C1 segment of cervical spinal cord (tissue), 14 donors: ENCODE measurements around the gene COL5A1.
"Not testable (repeated sequence)": the region's sequence is repeated elsewhere in the genome, so short reads cannot be mapped to it uniquely, and the experiment has no call there.

Experiments
- DNase-seq, 14 donors: peaks; one replicate each; lab custom pipeline; 2025; lab: John Stamatoyannopoulos, UW

Gene COL5A1

GRCh38 chr9:134655586-134656333 is 14.2 kb downstream of the COL5A1 start:
- DNase-seq = no peak

- no peak for DNase-seq
These were observed 14.9 kb downstream of the COL5A1 start for GRCh38 chr9:134656334-134657006.

GRCh38 chr9:134657666-134658377 is 16.2 kb downstream of the COL5A1 start:
- DNase-seq = no peak

GRCh38 chr9:134658378-134658955 is 16.9 kb downstream of the COL5A1 start:
- no peak for DNase-seq

GRCh38 chr9:134659688-134660131 is 18.1 kb downstream of the COL5A1 start:
- DNase-seq = no peak

GRCh38 chr9:134660407-134660806 is 18.8 kb downstream of the COL5A1 start:
- DNase-seq = no peak

- DNase-seq = no peak
These were observed 19.7 kb downstream of the COL5A1 start for GRCh38 chr9:134661299-134661698.

GRCh38 chr9:134661791-134662142 is 20.2 kb downstream of the COL5A1 start:
- DNase-seq = no peak

- no peak for DNase-seq
These were observed 20.7 kb downstream of the COL5A1 start for GRCh38 chr9:134662143-134662876.

- DNase-seq = no peak
These were observed 21.5 kb downstream of the COL5A1 start for GRCh38 chr9:134663084-134663483.

GRCh38 chr9:134663753-134664415 is 22.3 kb downstream of the COL5A1 start:
- no peak for DNase-seq

- no peak for DNase-seq
These were observed 22.8 kb downstream of the COL5A1 start for GRCh38 chr9:134664446-134664845.

- no peak for DNase-seq
These were observed 24.6 kb downstream of the COL5A1 start for GRCh38 chr9:134666208-134666607.

- no peak for DNase-seq
These were observed 25.2 kb downstream of the COL5A1 start for GRCh38 chr9:134666831-134667230.

GRCh38 chr9:134668977-134669376 is 27.4 kb downstream of the COL5A1 start:
- not testable (repeated sequence) for DNase-seq

GRCh38 chr9:134669399-134669955 is 27.9 kb downstream of the COL5A1 start:
- DNase-seq = no peak

GRCh38 chr9:134670042-134670525 is 28.5 kb downstream of the COL5A1 start:
- no peak for DNase-seq

- DNase-seq = no peak
These were observed 29.3 kb downstream of the COL5A1 start for GRCh38 chr9:134670851-134671281.

- no peak for DNase-seq
These were observed 29.9 kb downstream of the COL5A1 start for GRCh38 chr9:134671341-134672113.

- DNase-seq = no peak
These were observed 34.8 kb downstream of the COL5A1 start for GRCh38 chr9:134676361-134676760.
